AG04449 (cell line): ENCODE data around the gene TRAPPC10.

Experiments used
- CTCF ChIA-PET: fragments of 350-600 bp; formaldehyde crosslinking; extraction: SDS; loops from one replicate; lab custom pipeline; 2021; ENCODE audit warnings: antibody characterized with exemption; lab: Yijun Ruan, JAX
- POLR2A ChIA-PET: fragments of 400-600, 350-600 bp; formaldehyde crosslinking; extraction: SDS; loops from one replicate; lab custom pipeline; 2020; ENCODE audit warnings: antibody characterized with exemption, inconsistent platforms; lab: Yijun Ruan, JAX
- DNase-seq: peaks from one replicate; pipeline ENCODE4 v3.0.0-alpha.2; 2010; ENCODE audit warnings: low read depth, low spot score
- H3K4me3 ChIP-seq: 2 replicates; pipeline ENCODE4 v1.5.1; 2011; ENCODE audit warnings: low read depth, mild to moderate bottlenecking, control low read depth, low read length
- CTCF ChIP-seq: IDR thresholded peaks from one replicate; pipeline ENCODE4 v1.5.1; 2011; ENCODE audit warnings: mild to moderate bottlenecking, moderate library complexity, low read length, control low read depth, inconsistent platforms; ENCODE audit not compliant: insufficient read depth; ENCODE audit errors: missing control alignments

TRAPPC10 gene

GRCh38 chr21:44082648-44083440 is 70.7 kb downstream of the TRAPPC10 start:
- POLR2A ChIA-PET: no interaction called here
- no peak for TF ChIP-seq CTCF
- no peak for DNase-seq
- CTCF ChIA-PET: interaction anchor here (0.8 to 1.3 kb wide), 3 partner anchors 8 to 107 kb away, joined by 3 read pairs; no protein-coding TSS in a partner anchor
- no peak overlapping the region for H3K4me3 ChIP-seq

- DNase-seq: no peak
- TF ChIP-seq CTCF: no peak
- CTCF ChIA-PET: interaction anchor here (0.8 to 1.3 kb wide), 3 partner anchors 8 to 108 kb away, joined by 3 read pairs; no protein-coding TSS in a partner anchor
- no peak overlapping the region for H3K4me3 ChIP-seq
- POLR2A ChIA-PET: no interaction called here
These were observed 71.7 kb downstream of the TRAPPC10 start for GRCh38 chr21:44083631-44084291.

- no peak for DNase-seq
- ChIA-PET POLR2A (no interaction called here), CTCF (interaction anchor here (1.5 kb wide), 1 partner anchor 8 kb away, joined by 3 read pairs; no protein-coding TSS in a partner anchor)
- H3K4me3 ChIP-seq: no peak overlapping the region
- TF ChIP-seq CTCF: no peak
These were observed 72.6 kb downstream of the TRAPPC10 start for GRCh38 chr21:44084496-44085241.

GRCh38 chr21:44085491-44086321 is 73.6 kb downstream of the TRAPPC10 start:
- POLR2A ChIA-PET: no interaction called here
- no peak for TF ChIP-seq CTCF
- no peak for DNase-seq
- CTCF ChIA-PET: interaction anchor here (1.5 kb wide), 1 partner anchor 9 kb away, joined by 3 read pairs; no protein-coding TSS in a partner anchor
- H3K4me3 ChIP-seq: no peak overlapping the region

- no peak for DNase-seq
- ChIA-PET POLR2A (no interaction called here), CTCF (no interaction called here)
- no peak overlapping the region for H3K4me3 ChIP-seq
- no peak for TF ChIP-seq CTCF
These were observed 74.7 kb downstream of the TRAPPC10 start for GRCh38 chr21:44086636-44087425.
